ENCODE measurements around the gene DLL1. TPM values are rescaled to one million over a fixed set of nuclear protein-coding genes. Genes with fewer than 3 reads are reported as not detected.

The DLL1 gene
- total and polyA plus RNA-seq, 12 donors = 0.75 to 13.3 (median 7.7) TPM

DNA sequence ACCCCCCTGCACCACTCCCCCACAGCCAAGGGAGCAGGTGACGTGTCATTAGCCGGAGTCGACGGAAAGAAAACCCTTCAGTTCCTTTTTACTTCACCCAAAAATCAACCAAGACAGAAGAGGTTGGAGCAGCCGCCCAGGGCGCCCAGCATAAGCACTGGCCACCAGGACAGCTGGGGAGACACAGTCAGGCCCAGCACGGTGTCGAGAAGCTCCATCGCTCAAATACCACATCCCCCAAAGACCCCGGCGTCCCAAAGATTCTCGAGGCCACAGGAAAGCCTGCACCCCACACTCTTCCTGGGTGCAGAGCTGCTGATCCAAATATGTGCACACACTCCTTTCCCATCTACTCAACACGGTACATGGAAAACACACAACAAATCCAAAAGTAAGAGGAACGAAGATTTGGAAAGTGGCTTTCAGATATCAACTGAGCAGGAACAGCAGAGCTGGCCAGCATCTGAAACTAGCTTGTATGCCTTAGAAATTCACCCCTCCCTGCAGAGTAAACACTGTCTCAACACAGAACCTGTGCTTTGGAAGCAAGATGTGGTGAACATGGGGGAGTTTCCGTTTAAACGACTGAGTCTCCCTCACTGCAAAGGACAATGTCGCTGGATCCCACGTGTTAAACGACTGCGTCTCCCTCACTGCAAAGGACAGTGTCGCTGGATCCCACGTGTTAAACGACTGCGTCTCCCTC is 54.6 kb downstream of the DLL1 start:
- peaks cover 4% of the 10 kb centered on the region for H3K27me3 ChIP-seq
- TF ChIP-seq, protein P1, sequence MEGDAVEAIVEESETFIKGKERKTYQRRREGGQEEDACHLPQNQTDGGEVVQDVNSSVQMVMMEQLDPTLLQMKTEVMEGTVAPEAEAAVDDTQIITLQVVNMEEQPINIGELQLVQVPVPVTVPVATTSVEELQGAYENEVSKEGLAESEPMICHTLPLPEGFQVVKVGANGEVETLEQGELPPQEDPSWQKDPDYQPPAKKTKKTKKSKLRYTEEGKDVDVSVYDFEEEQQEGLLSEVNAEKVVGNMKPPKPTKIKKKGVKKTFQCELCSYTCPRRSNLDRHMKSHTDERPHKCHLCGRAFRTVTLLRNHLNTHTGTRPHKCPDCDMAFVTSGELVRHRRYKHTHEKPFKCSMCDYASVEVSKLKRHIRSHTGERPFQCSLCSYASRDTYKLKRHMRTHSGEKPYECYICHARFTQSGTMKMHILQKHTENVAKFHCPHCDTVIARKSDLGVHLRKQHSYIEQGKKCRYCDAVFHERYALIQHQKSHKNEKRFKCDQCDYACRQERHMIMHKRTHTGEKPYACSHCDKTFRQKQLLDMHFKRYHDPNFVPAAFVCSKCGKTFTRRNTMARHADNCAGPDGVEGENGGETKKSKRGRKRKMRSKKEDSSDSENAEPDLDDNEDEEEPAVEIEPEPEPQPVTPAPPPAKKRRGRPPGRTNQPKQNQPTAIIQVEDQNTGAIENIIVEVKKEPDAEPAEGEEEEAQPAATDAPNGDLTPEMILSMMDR (IDR thresholded peaks at IDR 0.05) = no peak
- TF ChIP-seq POLR2A (IDR thresholded peaks at IDR 0.05) = no peak
- H3K36me3 ChIP-seq (replicated peaks in 1 of 2) = no peaks in the 10 kb centered on the region
- H3K27ac ChIP-seq = no peak overlapping the region
- no peaks in the 10 kb centered on the region for H3K4me1 ChIP-seq (replicated peaks in 1 of 2)
- 80 to 88% (median 83%) methylated on average over 21 to 24 of the region's 24 CpGs for WGBS, 4 donors
- intact Hi-C loops (cut with DNase I) = no loop called here
- no peaks in the 10 kb centered on the region for H3K9me3 ChIP-seq (replicated peaks in 1 of 3)
- no peak overlapping the region for H3K4me3 ChIP-seq
- DNase-seq = no peak

DNA sequence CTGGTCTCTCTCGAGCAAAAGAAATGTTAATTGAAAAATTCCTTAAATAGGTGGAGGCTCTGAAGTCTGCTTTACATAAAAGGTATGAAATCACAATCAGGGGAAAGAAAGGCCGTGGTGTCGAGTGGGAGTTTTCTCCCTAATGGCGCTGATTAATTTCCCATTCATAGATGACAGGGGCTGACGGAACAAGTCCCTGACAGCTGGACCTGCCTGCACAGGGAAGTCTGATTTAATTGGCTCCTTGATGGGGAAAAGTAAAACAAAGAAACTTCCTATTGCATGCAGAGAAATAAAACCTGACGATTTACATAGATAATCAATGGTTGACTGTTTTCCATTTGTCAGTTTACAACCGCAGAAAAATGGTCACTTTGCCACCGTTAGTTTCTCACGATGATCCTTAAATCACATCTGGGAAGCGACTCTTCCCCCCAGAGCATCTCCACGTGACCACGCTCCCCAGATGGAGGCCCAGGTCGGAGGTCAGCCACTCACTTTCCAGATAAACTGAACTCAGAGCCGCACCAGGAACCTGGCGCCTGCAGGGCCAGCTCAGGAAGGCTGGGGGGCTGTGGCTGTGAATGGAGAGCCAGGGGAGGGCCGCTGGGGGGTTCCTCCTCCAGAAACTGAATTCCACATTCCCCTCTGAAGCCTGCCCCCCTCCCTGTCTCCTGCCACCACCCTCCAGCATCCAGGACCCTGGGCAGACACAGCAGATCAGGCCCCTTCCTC is 55.3 kb downstream of the DLL1 start:
- Histone ChIP-seq H3K4me3 (no peak overlapping the region), H3K27ac (no peak overlapping the region), H3K27me3 (peaks cover 4% of the 10 kb centered on the region), H3K36me3 (replicated peaks in 1 of 2) (no peaks in the 10 kb centered on the region), H3K4me1 (replicated peaks in 1 of 2) (no peaks in the 10 kb centered on the region), H3K9me3 (replicated peaks in 1 of 3) (no peaks in the 10 kb centered on the region)
- DNase-seq = no peak
- no peak for TF ChIP-seq POLR2A (IDR thresholded peaks at IDR 0.05)
- TF ChIP-seq, protein P1 (IDR thresholded peaks at IDR 0.05) = no peak
- WGBS, 4 donors = 75 to 87% (median 85%) methylated on average over 16 of the region's 16 CpGs
- intact Hi-C loops (cut with DNase I) = no loop called here

DNA sequence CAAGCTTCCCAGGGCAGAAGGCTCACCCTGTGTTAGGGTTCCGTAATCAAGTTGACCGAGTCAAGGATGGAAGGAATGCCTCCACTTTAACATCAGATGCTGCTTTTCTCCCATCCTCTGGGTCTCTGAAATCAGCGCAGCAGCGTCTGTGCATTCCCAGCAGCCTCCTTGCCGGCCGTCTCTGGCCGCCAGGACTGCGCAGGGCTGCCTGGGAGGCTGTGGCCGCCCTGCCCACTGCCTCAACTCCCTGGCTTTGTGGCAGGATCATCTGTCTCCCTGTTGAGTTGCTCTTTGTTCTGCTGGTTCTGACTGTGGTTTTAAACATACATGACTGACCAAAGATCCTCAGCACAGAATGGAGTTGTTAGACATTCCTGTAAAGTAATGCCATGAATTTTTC is 56.5 kb downstream of the DLL1 start:
- Histone ChIP-seq H3K4me1 (replicated peaks in 1 of 2) (no peaks in the 10 kb centered on the region), H3K36me3 (replicated peaks in 1 of 2) (no peaks in the 10 kb centered on the region), H3K27ac (no peak overlapping the region), H3K27me3 (no peaks in the 10 kb centered on the region), H3K4me3 (no peak overlapping the region), H3K9me3 (replicated peaks in 1 of 3) (no peaks in the 10 kb centered on the region)
- WGBS, 4 donors = 90 to 96% (median 90%) methylated on average over 9 of the region's 9 CpGs
- no peak for DNase-seq
- TF ChIP-seq, protein P1 (IDR thresholded peaks at IDR 0.05) = no peak
- no peak for TF ChIP-seq POLR2A (IDR thresholded peaks at IDR 0.05)
- intact Hi-C loops (cut with DNase I) = no loop called here

DNA sequence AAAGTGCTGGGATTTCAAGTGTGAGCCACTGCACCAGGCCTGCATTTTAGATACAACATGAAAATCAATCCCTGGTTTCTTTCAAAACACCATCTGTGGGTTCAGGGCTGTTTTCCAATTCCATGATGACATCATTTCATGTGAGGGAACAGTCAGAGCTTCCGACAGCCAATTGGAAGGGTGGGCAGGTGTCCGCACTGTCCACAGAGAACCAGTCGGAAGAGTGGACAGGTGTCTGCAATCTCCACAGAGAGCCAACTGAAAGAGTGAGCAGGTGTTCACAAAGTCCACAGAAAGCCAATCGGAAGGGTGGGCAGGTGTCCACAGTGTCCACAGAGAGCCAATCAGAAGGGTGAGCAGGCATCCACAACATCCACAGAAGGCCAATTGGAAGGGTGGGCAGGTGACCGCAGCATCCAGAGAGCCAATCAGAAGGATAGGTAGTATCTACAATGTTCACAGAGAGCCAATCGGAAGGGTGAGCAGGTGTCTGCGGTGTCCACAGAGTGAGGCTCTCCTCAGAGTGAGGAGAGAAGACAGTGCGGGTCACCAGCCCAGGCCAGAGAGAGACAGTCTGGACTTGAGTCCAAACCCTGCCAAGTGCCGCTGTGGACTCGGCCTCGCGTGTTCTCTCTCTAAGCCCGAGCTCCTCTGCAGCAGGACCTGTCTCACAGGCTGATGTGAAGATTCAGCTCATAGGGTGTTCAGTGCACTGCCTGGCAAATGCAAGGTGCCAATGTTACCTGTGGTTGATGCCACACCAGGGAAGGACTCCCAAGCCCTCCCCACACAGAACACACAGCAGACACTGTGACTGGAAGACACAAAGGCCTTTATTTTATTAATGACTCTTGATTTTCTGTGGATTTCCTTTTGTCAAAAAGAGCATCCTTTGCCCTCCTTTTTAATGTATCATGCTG is 57.3 kb downstream of the DLL1 start:
- Histone ChIP-seq H3K27me3 (no peaks in the 10 kb centered on the region), H3K27ac (no peak overlapping the region), H3K4me1 (replicated peaks in 1 of 2) (no peaks in the 10 kb centered on the region), H3K36me3 (replicated peaks in 1 of 2) (no peaks in the 10 kb centered on the region), H3K9me3 (replicated peaks in 1 of 3) (no peaks in the 10 kb centered on the region), H3K4me3 (no peak overlapping the region)
- no peak for DNase-seq
- 86 to 95% (median 94%) methylated on average over 8 to 13 of the region's 13 CpGs for whole genome bisulfite sequencing, 4 donors
- intact Hi-C loops (cut with DNase I) = no loop called here
- TF ChIP-seq POLR2A (IDR thresholded peaks at IDR 0.05) = no peak
- TF ChIP-seq, protein P1 (IDR thresholded peaks at IDR 0.05) = no peak
